GM18907 (cell line): ENCODE results near the gene B3GALT4.
"Not testable (repeated sequence)": the region's sequence is repeated elsewhere in the genome, so short reads cannot be mapped to it uniquely, and the experiment has no call there.

Experiments
- ATAC-seq: cut with Tn5 transposase; IDR thresholded peaks from one replicate; pipeline ENCODE4 v1.9.1; 2021; ENCODE audit warnings: mild to moderate bottlenecking, moderate library complexity; ENCODE audit not compliant: unreplicated experiment

Gene B3GALT4

GRCh38 chr6:33271468-33272274 lies 5.3 kb upstream of the B3GALT4 start, which contains the start of the genes RPS18 and VPS52:
Gene RPS18 (plus strand): TSS chr6:33272075. CDS start chr6:33272120, 45 bp downstream.
Gene VPS52 (minus strand): TSS chr6:33271876. CDS start chr6:33271675, 201 bp downstream.
- peak; percentile 79 for ATAC-seq

GRCh38 chr6:33272275-33273128 lies 4.4 kb upstream of the B3GALT4 start:
- ATAC-seq: no peak

GRCh38 chr6:33273129-33273923 lies 3.6 kb upstream of the B3GALT4 start:
- ATAC-seq: no peak

- ATAC-seq: no peak
These were observed 2.7 kb upstream of the B3GALT4 start for GRCh38 chr6:33273924-33274902.

GRCh38 chr6:33275795-33276580 lies 935 bp upstream of the B3GALT4 start:
- not testable (repeated sequence) for ATAC-seq

- no peak for ATAC-seq
These were observed 401 bp upstream of the B3GALT4 start for GRCh38 chr6:33276581-33276863.

GRCh38 chr6:33277663-33278391 lies 904 bp downstream of the B3GALT4 start:
- no peak for ATAC-seq

- ATAC-seq: no peak
These were observed 1.4 kb downstream of the B3GALT4 start for GRCh38 chr6:33278392-33278741.

- no peak for ATAC-seq
These were observed 1.9 kb downstream of the B3GALT4 start for GRCh38 chr6:33278810-33279209.

GRCh38 chr6:33279257-33279695 lies 2.4 kb downstream of the B3GALT4 start:
- no peak for ATAC-seq

GRCh38 chr6:33279971-33280511 lies 3.1 kb downstream of the B3GALT4 start:
- ATAC-seq: no peak

GRCh38 chr6:33280539-33280938 lies 3.6 kb downstream of the B3GALT4 start:
- no peak for ATAC-seq

- ATAC-seq: not testable (repeated sequence)
These were observed 8.3 kb downstream of the B3GALT4 start for GRCh38 chr6:33285214-33285613.

- ATAC-seq: no peak
These were observed 10.3 kb downstream of the B3GALT4 start for GRCh38 chr6:33286946-33287914.

- ATAC-seq: peak; percentile 5
These were observed 11.4 kb downstream of the B3GALT4 start for GRCh38 chr6:33288141-33288920.
